Right lung (tissue), 10 donors: ENCODE measurements around the gene GHITM. TPM values are rescaled to one million over a fixed set of nuclear protein-coding genes. Genes with fewer than 3 reads are reported as not detected.
"Not testable (repeated sequence)": the region's sequence is repeated elsewhere in the genome, so short reads cannot be mapped to it uniquely, and the experiment has no call there.

Source experiments
- DNase-seq, 2 donors: peaks; one replicate each; pipeline ENCODE4 v3.0.0-alpha.2; 2013
- long read RNA-seq, 8 donors: transcript quantifications; one replicate each; lab custom pipeline, GENCODE V29; 2026
- polyA plus RNA-seq, 5 donors: library from polyadenylated mRNA; unstranded; fragments of 120-200 nt; gene quantifications; one replicate each; pipeline versions ENCODE4 v1.2.1 to v1.2.3, GENCODE V29; 2013; ENCODE audit warnings: inconsistent platforms in 1 of 5, low replicate concordance in 1 of 5; ENCODE audit not compliant: insufficient read length in 5 of 5, insufficient read depth in 1 of 5

The GHITM gene
- 100 to 1,000 TPM; 109 to 136 (median 122) TPM for polyA plus RNA-seq
- long read RNA-seq, donor 1, transcript GHITM-201 (9 exons, 2,128 nt), result major isoform, 49 of 118 reads
- long read RNA-seq, donor 1, partial matches to known transcripts, result 69 of 118 reads
- long read RNA-seq, donor 1, other reads (novel, unspliced or antisense), result 0 of 118 reads
- long read RNA-seq, donor 2, transcript GHITM-201 (9 exons, 2,128 nt), result major isoform, 50 of 94 reads
- long read RNA-seq, donor 2, partial matches to known transcripts, result 44 of 94 reads
- long read RNA-seq, donor 2, other reads (novel, unspliced or antisense), result 0 of 94 reads
- long read RNA-seq, donor 3, transcript GHITM-201 (9 exons, 2,128 nt), result major isoform, 47 of 86 reads
- long read RNA-seq, donor 3, partial matches to known transcripts, result 39 of 86 reads
- long read RNA-seq, donor 3, other reads (novel, unspliced or antisense), result 0 of 86 reads
- long read RNA-seq, donor 4, transcript GHITM-201 (9 exons, 2,128 nt), result major isoform, 29 of 63 reads
- long read RNA-seq, donor 4, partial matches to known transcripts, result 34 of 63 reads
- long read RNA-seq, donor 4, other reads (novel, unspliced or antisense), result 0 of 63 reads
- long read RNA-seq, donor 5, transcript GHITM-201 (9 exons, 2,128 nt), result major isoform, 69 of 153 reads
- long read RNA-seq, donor 5, partial matches to known transcripts, result 79 of 153 reads
- long read RNA-seq, donor 5, other reads (novel, unspliced or antisense), result 5 of 153 reads
- long read RNA-seq, donor 6, transcript GHITM-201 (9 exons, 2,128 nt), result major isoform, 72 of 130 reads
- long read RNA-seq, donor 6, partial matches to known transcripts, result 58 of 130 reads
- long read RNA-seq, donor 6, other reads (novel, unspliced or antisense), result 0 of 130 reads
- long read RNA-seq, donor 7, transcript GHITM-201 (9 exons, 2,128 nt), result major isoform, 53 of 83 reads
- long read RNA-seq, donor 7, partial matches to known transcripts, result 30 of 83 reads
- long read RNA-seq, donor 7, other reads (novel, unspliced or antisense), result 0 of 83 reads
- long read RNA-seq, donor 8, transcript GHITM-201 (9 exons, 2,128 nt), result major isoform, 22 of 59 reads
- long read RNA-seq, donor 8, partial matches to known transcripts, result 37 of 59 reads
- long read RNA-seq, donor 8, other reads (novel, unspliced or antisense), result 0 of 59 reads

GRCh38 chr10:84139126-84140035 lies at the start of gene GHITM:
Gene GHITM (plus strand): TSS chr10:84139509. CDS start chr10:84141501, 1,992 bp downstream.
- peak; percentile 98 to 99 for DNase-seq

GRCh38 chr10:84095811-84096497 lies 43.4 kb upstream of the GHITM start:
- peak; percentile 28 to 34 for DNase-seq

GRCh38 chr10:84097787-84098353 lies 41.4 kb upstream of the GHITM start:
- no peak for DNase-seq

GRCh38 chr10:84098667-84099066 lies 40.6 kb upstream of the GHITM start:
- DNase-seq, result no peak

- no peak for DNase-seq
These were observed 38.3 kb upstream of the GHITM start for GRCh38 chr10:84101042-84101441.

- DNase-seq, result no peak
These were observed 30.5 kb upstream of the GHITM start for GRCh38 chr10:84108797-84109196.

GRCh38 chr10:84109772-84110171 lies 29.5 kb upstream of the GHITM start:
- DNase-seq, result not testable (repeated sequence)

GRCh38 chr10:84113468-84113867 lies 25.8 kb upstream of the GHITM start:
- DNase-seq, result not testable (repeated sequence)

- no peak for DNase-seq
These were observed 25.1 kb upstream of the GHITM start for GRCh38 chr10:84114088-84114667.

GRCh38 chr10:84117204-84117603 lies 22.1 kb upstream of the GHITM start:
- DNase-seq, result not testable (repeated sequence)

- no peak for DNase-seq
These were observed 21.5 kb upstream of the GHITM start for GRCh38 chr10:84117686-84118394.

- DNase-seq, result no peak
These were observed 20.8 kb upstream of the GHITM start for GRCh38 chr10:84118395-84119006.

GRCh38 chr10:84123362-84123761 lies 15.9 kb upstream of the GHITM start:
- DNase-seq, result no peak

- DNase-seq, result not testable (repeated sequence)
These were observed 13.2 kb upstream of the GHITM start for GRCh38 chr10:84125910-84126784.

- no peak for DNase-seq
These were observed 12.5 kb upstream of the GHITM start for GRCh38 chr10:84126785-84127167.

- DNase-seq, result no peak
These were observed 3.5 kb upstream of the GHITM start for GRCh38 chr10:84135836-84136235.

GRCh38 chr10:84137811-84138210 lies 1.5 kb upstream of the GHITM start:
- DNase-seq, result no peak
